ENCODE measurements around the gene LBX2. TPM values are rescaled to one million over a fixed set of nuclear protein-coding genes. Genes with fewer than 3 reads are reported as not detected.

The LBX2 gene
- total and polyA plus RNA-seq, 4 donors: 0.84 to 2.8 (median 2.5) TPM

DNA sequence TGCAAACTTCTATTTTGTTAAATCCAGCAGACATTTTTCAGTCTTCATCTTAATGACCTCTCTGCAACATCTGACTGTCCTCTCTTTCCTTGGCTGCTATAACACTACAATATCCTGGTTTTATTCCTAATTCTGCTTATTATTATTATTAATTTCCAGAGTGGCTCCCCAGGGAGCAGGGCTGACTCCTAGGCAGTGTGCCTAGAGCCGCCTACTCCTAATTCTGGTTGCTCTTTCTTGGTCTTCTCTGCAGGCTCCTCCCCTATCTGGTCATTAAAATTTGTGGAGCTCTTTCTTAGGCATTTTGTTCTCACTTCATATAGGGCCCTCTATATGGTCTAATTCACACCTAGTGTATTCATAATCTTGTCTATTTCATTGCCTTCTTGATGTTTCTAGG lies 43.6 kb upstream of the LBX2 start:
- Histone ChIP-seq H3K9ac (ENCODE audit: low read depth in 1 of 2, low read length in 2 of 2) (no peak overlapping the region), H3K27me3 (ENCODE audit: control insufficient read depth in 4 of 4, insufficient read depth in 4 of 4, low read length in 3 of 4) (no peaks in the 10 kb centered on the region), H3K4me1 (ENCODE audit: control insufficient read depth in 4 of 4, insufficient read depth in 4 of 4, low read length in 3 of 4) (peaks cover 0 to under 1% (median 0%) of the 10 kb centered on the region in 4 donors), H3K27ac (ENCODE audit: low read depth in 1 of 2, low read length in 2 of 2) (no peak overlapping the region), H3K4me3 (ENCODE audit: low read depth in 1 of 3, low read length in 3 of 3) (no peak overlapping the region), H3K36me3 (ENCODE audit: control insufficient read depth in 4 of 4, insufficient read depth in 3 of 4, low read depth in 1 of 4, low read length in 3 of 4) (no peaks in the 10 kb centered on the region), H3K9me3 (ENCODE audit: control insufficient read depth in 4 of 4, low read length in 3 of 4) (no peaks in the 10 kb centered on the region)
- DNase-seq (ENCODE audit: low spot score): no peak
- no peak for TF ChIP-seq HNF4G (IDR thresholded peaks at IDR 0.05)
- TF ChIP-seq NR2F2 (IDR thresholded peaks at IDR 0.05): no peak
- no peak for TF ChIP-seq JUND (IDR thresholded peaks at IDR 0.05)
- WGBS: 96% methylated on average over 1 of the region's 1 CpG

DNA sequence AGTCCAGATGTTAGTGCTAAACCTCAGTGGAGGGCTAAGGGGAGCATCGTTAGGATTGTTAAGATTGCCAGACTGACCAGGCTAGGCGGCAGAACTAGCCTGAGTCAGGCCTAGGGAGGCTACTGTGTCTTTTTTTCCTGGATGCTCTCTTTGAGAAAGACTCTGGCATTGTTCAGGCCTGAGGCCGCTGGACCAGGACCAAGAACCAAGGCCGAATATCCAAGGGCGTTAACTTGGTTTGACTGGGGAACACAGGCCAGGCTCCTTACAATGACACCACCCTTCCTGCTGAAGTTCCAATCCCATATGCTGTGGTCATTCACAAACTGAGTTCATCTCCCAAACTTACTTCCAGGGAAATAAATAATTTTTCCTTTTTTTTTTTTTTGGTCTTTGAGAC lies 40.9 kb upstream of the LBX2 start:
- 80% methylated on average over 5 of the region's 5 CpGs for WGBS
- Histone ChIP-seq H3K9me3 (ENCODE audit: control insufficient read depth in 4 of 4, low read length in 3 of 4) (no peaks in the 10 kb centered on the region), H3K27ac (ENCODE audit: low read depth in 1 of 2, low read length in 2 of 2) (no peak overlapping the region), H3K4me3 (ENCODE audit: low read depth in 1 of 3, low read length in 3 of 3) (no peak overlapping the region), H3K9ac (ENCODE audit: low read depth in 1 of 2, low read length in 2 of 2) (no peak overlapping the region), H3K36me3 (ENCODE audit: control insufficient read depth in 4 of 4, insufficient read depth in 3 of 4, low read depth in 1 of 4, low read length in 3 of 4) (no peaks in the 10 kb centered on the region), H3K4me1 (ENCODE audit: control insufficient read depth in 4 of 4, insufficient read depth in 4 of 4, low read length in 3 of 4) (no peaks in the 10 kb centered on the region), H3K27me3 (ENCODE audit: control insufficient read depth in 4 of 4, insufficient read depth in 4 of 4, low read length in 3 of 4) (no peaks in the 10 kb centered on the region)
- no peak for DNase-seq (ENCODE audit: low spot score)
- no peak for TF ChIP-seq JUND (IDR thresholded peaks at IDR 0.05)
- no peak for TF ChIP-seq MAX (IDR thresholded peaks at IDR 0.05)
- no peak for TF ChIP-seq HNF4A (conservative IDR thresholded peaks at IDR 0.05)
- TF ChIP-seq, protein P1, sequence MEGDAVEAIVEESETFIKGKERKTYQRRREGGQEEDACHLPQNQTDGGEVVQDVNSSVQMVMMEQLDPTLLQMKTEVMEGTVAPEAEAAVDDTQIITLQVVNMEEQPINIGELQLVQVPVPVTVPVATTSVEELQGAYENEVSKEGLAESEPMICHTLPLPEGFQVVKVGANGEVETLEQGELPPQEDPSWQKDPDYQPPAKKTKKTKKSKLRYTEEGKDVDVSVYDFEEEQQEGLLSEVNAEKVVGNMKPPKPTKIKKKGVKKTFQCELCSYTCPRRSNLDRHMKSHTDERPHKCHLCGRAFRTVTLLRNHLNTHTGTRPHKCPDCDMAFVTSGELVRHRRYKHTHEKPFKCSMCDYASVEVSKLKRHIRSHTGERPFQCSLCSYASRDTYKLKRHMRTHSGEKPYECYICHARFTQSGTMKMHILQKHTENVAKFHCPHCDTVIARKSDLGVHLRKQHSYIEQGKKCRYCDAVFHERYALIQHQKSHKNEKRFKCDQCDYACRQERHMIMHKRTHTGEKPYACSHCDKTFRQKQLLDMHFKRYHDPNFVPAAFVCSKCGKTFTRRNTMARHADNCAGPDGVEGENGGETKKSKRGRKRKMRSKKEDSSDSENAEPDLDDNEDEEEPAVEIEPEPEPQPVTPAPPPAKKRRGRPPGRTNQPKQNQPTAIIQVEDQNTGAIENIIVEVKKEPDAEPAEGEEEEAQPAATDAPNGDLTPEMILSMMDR (IDR thresholded peaks at IDR 0.05; ENCODE audit: low read depth, low read length, missing input control): no peak
- no peak for TF ChIP-seq GABPA (IDR thresholded peaks at IDR 0.05 in 1 of 2, conservative IDR thresholded peaks at IDR 0.05 in 1 of 2)
- TF ChIP-seq, protein P2, sequence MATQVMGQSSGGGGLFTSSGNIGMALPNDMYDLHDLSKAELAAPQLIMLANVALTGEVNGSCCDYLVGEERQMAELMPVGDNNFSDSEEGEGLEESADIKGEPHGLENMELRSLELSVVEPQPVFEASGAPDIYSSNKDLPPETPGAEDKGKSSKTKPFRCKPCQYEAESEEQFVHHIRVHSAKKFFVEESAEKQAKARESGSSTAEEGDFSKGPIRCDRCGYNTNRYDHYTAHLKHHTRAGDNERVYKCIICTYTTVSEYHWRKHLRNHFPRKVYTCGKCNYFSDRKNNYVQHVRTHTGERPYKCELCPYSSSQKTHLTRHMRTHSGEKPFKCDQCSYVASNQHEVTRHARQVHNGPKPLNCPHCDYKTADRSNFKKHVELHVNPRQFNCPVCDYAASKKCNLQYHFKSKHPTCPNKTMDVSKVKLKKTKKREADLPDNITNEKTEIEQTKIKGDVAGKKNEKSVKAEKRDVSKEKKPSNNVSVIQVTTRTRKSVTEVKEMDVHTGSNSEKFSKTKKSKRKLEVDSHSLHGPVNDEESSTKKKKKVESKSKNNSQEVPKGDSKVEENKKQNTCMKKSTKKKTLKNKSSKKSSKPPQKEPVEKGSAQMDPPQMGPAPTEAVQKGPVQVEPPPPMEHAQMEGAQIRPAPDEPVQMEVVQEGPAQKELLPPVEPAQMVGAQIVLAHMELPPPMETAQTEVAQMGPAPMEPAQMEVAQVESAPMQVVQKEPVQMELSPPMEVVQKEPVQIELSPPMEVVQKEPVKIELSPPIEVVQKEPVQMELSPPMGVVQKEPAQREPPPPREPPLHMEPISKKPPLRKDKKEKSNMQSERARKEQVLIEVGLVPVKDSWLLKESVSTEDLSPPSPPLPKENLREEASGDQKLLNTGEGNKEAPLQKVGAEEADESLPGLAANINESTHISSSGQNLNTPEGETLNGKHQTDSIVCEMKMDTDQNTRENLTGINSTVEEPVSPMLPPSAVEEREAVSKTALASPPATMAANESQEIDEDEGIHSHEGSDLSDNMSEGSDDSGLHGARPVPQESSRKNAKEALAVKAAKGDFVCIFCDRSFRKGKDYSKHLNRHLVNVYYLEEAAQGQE (IDR thresholded peaks at IDR 0.05): no peak
- TF ChIP-seq SP1 (IDR thresholded peaks at IDR 0.05): no peak
- TF ChIP-seq FOXA1 (IDR thresholded peaks at IDR 0.05): no peak
- no peak for TF ChIP-seq NR2F2 (IDR thresholded peaks at IDR 0.05)
- no peak for TF ChIP-seq HNF4G (IDR thresholded peaks at IDR 0.05)
- no peak for TF ChIP-seq RXRA (IDR thresholded peaks at IDR 0.05)
- no peak for TF ChIP-seq EGR1 (IDR thresholded peaks at IDR 0.05; ENCODE audit: low read depth in 2 of 2)
- TF ChIP-seq, protein P3, sequence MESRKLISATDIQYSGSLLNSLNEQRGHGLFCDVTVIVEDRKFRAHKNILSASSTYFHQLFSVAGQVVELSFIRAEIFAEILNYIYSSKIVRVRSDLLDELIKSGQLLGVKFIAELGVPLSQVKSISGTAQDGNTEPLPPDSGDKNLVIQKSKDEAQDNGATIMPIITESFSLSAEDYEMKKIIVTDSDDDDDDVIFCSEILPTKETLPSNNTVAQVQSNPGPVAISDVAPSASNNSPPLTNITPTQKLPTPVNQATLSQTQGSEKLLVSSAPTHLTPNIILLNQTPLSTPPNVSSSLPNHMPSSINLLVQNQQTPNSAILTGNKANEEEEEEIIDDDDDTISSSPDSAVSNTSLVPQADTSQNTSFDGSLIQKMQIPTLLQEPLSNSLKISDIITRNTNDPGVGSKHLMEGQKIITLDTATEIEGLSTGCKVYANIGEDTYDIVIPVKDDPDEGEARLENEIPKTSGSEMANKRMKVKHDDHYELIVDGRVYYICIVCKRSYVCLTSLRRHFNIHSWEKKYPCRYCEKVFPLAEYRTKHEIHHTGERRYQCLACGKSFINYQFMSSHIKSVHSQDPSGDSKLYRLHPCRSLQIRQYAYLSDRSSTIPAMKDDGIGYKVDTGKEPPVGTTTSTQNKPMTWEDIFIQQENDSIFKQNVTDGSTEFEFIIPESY (IDR thresholded peaks at IDR 0.05): no peak
- TF ChIP-seq TAF1 (conservative IDR thresholded peaks at IDR 0.05): no peak
